ENCODE results near the gene RBM4B. TPM values are rescaled to one million over a fixed set of nuclear protein-coding genes. Genes with fewer than 3 reads are reported as not detected.
A peak's percentile ranks its signal among the peaks of the same experiment; 100 is the strongest.

The RBM4B gene
- total and polyA plus RNA-seq, 3 experiments from 2014 or later = 13.1 to 20.0 (median 19.5) TPM

DNA sequence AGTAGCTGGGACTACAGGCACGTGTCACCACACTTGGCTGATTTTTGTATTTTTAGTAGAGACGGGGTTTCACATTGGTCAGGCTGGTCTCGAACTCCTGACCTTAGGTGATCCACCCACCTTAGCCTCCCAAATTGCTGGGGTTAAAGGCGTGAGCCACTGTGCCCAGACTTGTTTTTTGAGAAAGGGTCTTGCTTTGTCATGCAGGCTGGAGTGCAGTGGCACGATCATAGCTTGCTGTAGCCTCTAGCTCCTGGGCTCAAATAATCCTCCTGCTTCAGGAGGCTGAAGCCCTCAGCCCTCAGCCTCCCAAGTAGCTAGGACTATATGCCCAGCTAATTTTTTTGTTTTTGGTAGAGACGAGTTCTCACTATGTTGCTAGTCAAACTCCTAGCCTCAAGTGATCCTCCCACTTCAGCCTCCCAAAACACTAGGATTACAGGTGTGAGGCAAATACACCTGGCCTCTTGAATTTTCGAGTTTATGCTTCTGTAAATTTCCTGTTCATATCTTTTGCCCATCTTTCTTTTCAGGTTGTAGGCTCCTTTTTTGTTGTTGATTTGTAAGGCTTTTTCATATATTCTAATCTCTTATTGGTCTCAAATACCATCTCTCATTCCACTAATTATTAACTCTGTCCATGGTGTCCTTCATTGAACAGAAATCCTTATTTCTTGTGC is 3.4 kb upstream of the RBM4B start:
- Histone ChIP-seq H3K36me3 (ENCODE audit: insufficient read depth, low read length) (no peaks in the 10 kb centered on the region), H3K27me3 (ENCODE audit: insufficient read depth, low read length, poor library complexity, severe bottlenecking) (no peaks in the 10 kb centered on the region), H3K4me3 (ENCODE audit: low read length) (no peak overlapping the region), H3K4me1 (ENCODE audit: insufficient read depth, low read length) (peaks cover 22% of the 10 kb centered on the region), H3K27ac (ENCODE audit: low read depth, low read length) (no peak overlapping the region), H3K9me3 (ENCODE audit: low read length) (no peaks in the 10 kb centered on the region)
- Mint-ChIP-seq H3K27ac (peak overlapping the region in 1 of 8 donors; percentile 22), H3K27me3 (no peaks in the 10 kb centered on the region), H3K9me3 (no peaks in the 10 kb centered on the region), H3K4me3 (peak overlapping the region in 1 of 7 donors; percentile 53), H3K36me3 (peaks cover 0 to 13% (median 3%) of the 10 kb centered on the region in 3 donors), H3K4me1 (peaks cover 18 to 25% (median 24%) of the 10 kb centered on the region in 3 donors)
- ChIA-PET POLR2A (interaction anchor here (0.6 to 0.9 kb wide), 2 partner anchors 8 to 103 kb away, joined by 3 read pairs; no protein-coding TSS in a partner anchor), CTCF (interaction anchor here (1.4 to 6.5 kb wide), 2 partner anchors 102 to 122 kb away, joined by 3 to 135 read pairs; no protein-coding TSS in a partner anchor)
- peak in 1 of 5 donors; percentile 27 for DNase-seq

DNA sequence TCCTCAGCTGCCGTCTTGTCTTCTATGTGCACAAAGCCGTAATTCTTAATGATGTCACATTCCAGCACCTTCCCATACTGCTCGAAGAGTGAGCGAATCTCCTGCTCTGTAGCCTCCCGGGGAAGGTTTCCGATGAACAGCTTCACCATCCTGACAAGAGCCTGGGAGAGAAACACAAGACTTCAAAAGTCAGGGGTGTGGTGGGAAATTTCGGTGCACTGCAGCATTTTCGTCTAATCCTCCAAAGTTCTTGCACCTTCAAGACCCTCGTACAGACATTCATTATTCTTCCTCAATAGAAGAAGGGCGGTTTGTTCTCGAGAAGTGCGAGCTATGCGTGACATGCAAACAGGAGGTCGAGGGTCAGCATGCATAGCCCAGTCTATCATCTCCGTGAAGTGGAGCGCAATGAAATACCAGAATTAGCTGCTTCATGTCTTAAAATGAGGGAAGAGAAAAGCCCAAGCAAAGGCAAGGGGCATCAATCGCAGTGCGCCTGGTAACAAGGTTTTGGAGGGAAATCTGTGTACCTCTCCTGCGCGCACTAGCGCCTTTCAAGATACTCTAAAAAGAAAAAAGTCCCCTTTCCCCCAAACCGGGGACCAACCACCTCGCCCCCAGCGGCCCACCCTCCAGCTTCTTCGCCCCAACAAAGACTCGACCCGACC is 622 bp downstream of the RBM4B start:
- DNase-seq = no peak
- ChIA-PET POLR2A (interaction anchor here (0.6 to 2.6 kb wide), 18 partner anchors 9 to 255 kb away, joined by 3 to 41 read pairs (median 8); partner anchors contain the start of genes ACTN3, CCDC87, CCS and DPP3), CTCF (interaction anchor here (0.6 to 6.5 kb wide), 23 partner anchors 9 to 273 kb away, joined by 3 to 135 read pairs (median 8); partner anchors contain the start of genes ACTN3, CCDC87, CCS and CTSF)
- H3K27ac ChIP-seq (ENCODE audit: low read depth, low read length) = peak overlapping the region; percentile 100
- Mint-ChIP-seq H3K27ac (peak overlapping the region; percentile 98 to 100 (median 100)), H3K4me3 (peak overlapping the region; percentile 90 to 99 (median 95)), H3K36me3 (peaks cover 0 to 18% (median 3%) of the 10 kb centered on the region in 3 donors), H3K4me1 (peaks cover 35 to 51% (median 43%) of the 10 kb centered on the region in 3 donors), H3K9me3 (no peaks in the 10 kb centered on the region), H3K27me3 (no peaks in the 10 kb centered on the region)
- H3K9me3 ChIP-seq (ENCODE audit: low read length) = no peaks in the 10 kb centered on the region
- H3K4me3 ChIP-seq (ENCODE audit: low read length) = peak overlapping the region; percentile 99
- peaks cover 43% of the 10 kb centered on the region for H3K4me1 ChIP-seq (ENCODE audit: insufficient read depth, low read length)
- no peaks in the 10 kb centered on the region for H3K36me3 ChIP-seq (ENCODE audit: insufficient read depth, low read length)
- no peaks in the 10 kb centered on the region for H3K27me3 ChIP-seq (ENCODE audit: insufficient read depth, low read length, poor library complexity, severe bottlenecking)

DNA sequence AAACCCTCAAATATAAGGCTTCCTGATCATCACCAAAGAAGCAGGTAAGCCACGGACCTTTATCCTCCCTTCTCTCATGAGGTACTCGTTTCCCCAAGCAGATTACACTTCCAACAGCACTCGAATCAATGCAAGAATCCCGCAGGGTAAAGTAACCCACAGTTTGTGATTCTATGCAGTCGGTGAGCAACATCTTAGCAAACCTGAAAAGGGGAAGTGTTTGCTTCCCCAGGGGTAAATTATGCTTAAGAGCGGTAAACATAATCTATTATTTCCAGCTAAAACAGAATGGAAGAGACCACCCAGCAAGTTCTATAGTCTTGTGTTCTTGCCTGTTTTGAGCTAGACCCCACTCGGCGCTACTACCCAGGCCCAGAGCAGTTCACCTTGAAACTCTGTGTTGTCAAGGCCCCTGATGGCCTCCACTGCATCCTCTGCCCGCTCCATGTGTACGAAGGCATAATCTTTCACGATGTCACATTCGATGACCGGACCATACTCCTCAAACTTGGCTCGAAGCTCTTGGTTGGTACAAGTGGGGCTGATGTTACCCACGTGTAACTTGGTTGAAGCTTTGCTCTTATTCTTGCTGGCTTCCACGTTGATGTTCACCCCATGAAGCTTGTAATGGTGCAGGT is 1.3 kb downstream of the RBM4B start:
- H3K27ac Mint-ChIP-seq = peak overlapping the region; percentile 31 to 100 (median 99)
- ChIA-PET POLR2A (interaction anchor here (0.6 to 2.6 kb wide), 8 partner anchors 8 to 916 kb away, joined by 3 to 41 read pairs (median 6); partner anchors contain the start of genes RBM14 and RBM4), CTCF (interaction anchor here (0.6 to 6.5 kb wide), 13 partner anchors 8 to 273 kb away, joined by 3 to 135 read pairs (median 11); partner anchors contain the start of genes CCDC87, CCS, MRPL11 and PELI3)
- H3K9me3 ChIP-seq (ENCODE audit: low read length) = no peaks in the 10 kb centered on the region
- peaks cover 43% of the 10 kb centered on the region for H3K4me1 ChIP-seq (ENCODE audit: insufficient read depth, low read length)
- H3K36me3 Mint-ChIP-seq = peaks cover 0 to 18% (median 3%) of the 10 kb centered on the region in 3 donors
- DNase-seq = peak in 1 of 5 donors; percentile 26
- H3K4me1 Mint-ChIP-seq = peaks cover 37 to 51% (median 43%) of the 10 kb centered on the region in 3 donors
- H3K27ac ChIP-seq (ENCODE audit: low read depth, low read length) = no peak overlapping the region
- H3K4me3 Mint-ChIP-seq = peak overlapping the region; percentile 90 to 99 (median 95)
- no peaks in the 10 kb centered on the region for H3K27me3 ChIP-seq (ENCODE audit: insufficient read depth, low read length, poor library complexity, severe bottlenecking)
- H3K9me3 Mint-ChIP-seq = no peaks in the 10 kb centered on the region
- H3K36me3 ChIP-seq (ENCODE audit: insufficient read depth, low read length) = no peaks in the 10 kb centered on the region
- no peaks in the 10 kb centered on the region for H3K27me3 Mint-ChIP-seq
- peak overlapping the region; percentile 99 for H3K4me3 ChIP-seq (ENCODE audit: low read length)

DNA sequence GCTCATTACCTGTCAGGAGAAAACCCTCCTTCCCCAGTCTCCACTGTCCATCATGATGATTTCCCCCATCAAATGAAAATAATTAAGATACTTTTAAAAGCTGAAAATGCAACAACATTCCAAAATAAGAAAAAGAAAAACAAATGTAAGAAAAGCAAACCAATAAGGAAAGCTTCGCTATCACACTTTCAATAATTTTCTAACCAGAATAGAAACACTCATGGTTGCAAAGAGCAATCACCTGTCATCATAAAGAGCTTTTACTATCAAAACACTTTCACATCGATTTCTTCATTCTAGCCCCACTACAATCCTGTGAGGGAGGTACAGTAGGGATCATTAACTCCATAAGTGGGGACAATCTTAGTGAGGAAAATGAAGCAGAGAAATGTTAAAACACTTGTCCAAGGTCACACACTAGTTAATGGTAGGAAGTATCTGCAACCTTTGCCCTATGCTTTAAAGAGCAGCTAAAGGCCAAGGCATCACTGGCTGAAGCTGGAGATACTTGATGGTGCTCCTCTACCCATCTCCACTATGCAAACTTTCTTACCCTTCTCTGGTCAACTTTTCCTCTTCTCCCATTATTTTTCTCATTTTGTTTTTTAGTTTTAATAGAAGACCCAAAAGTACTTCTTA is 2.6 kb downstream of the RBM4B start:
- H3K36me3 ChIP-seq (ENCODE audit: insufficient read depth, low read length) = no peaks in the 10 kb centered on the region
- no peaks in the 10 kb centered on the region for H3K27me3 ChIP-seq (ENCODE audit: insufficient read depth, low read length, poor library complexity, severe bottlenecking)
- peaks cover 43% of the 10 kb centered on the region for H3K4me1 ChIP-seq (ENCODE audit: insufficient read depth, low read length)
- peaks cover 44 to 61% (median 48%) of the 10 kb centered on the region in 3 donors for H3K4me1 Mint-ChIP-seq
- DNase-seq = no peak
- no peak overlapping the region for H3K4me3 ChIP-seq (ENCODE audit: low read length)
- peak overlapping the region in 5 of 7 donors; percentile 3 to 25 (median 16) for H3K4me3 Mint-ChIP-seq
- peak overlapping the region; percentile 3 to 98 (median 53) for H3K27ac Mint-ChIP-seq
- POLR2A ChIA-PET = interaction anchor here (1.4 kb wide), 1 partner anchor 37 kb away, joined by 5 read pairs; the partner anchor contains the start of gene RBM4
- no peaks in the 10 kb centered on the region for H3K9me3 ChIP-seq (ENCODE audit: low read length)
- peaks cover 0 to 25% (median 3%) of the 10 kb centered on the region in 3 donors for H3K36me3 Mint-ChIP-seq
- H3K27ac ChIP-seq (ENCODE audit: low read depth, low read length) = no peak overlapping the region
- H3K27me3 Mint-ChIP-seq = no peaks in the 10 kb centered on the region
- CTCF ChIA-PET = interaction anchor here (0.5 to 1.0 kb wide), 2 partner anchors 97 to 352 kb away, joined by 3 read pairs; no protein-coding TSS in a partner anchor
- H3K9me3 Mint-ChIP-seq = no peaks in the 10 kb centered on the region

DNA sequence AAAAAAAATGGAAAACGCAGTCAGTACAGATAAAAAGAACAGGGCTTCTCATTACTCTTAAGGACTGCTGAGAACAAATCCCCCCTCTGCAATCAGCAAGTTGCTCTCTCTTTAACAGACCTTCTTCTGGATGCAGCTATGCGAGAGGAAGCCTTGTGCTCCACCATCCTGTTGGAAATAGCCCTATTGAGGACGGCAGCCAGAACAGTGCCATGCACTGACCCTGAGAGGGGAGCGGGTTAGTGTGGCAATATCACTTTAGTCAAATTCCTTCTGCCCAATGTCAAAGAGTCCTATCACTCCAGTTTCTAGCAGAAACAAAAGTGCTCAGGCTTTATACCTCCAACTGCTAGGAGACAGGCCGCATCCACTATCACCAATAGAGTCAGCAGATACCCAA is 6.9 kb downstream of the RBM4B start:
- Histone ChIP-seq H3K36me3 (ENCODE audit: insufficient read depth, low read length) (peaks cover 21% of the 10 kb centered on the region), H3K4me3 (ENCODE audit: low read length) (no peak overlapping the region), H3K27ac (ENCODE audit: low read depth, low read length) (no peak overlapping the region), H3K9me3 (ENCODE audit: low read length) (no peaks in the 10 kb centered on the region), H3K27me3 (ENCODE audit: insufficient read depth, low read length, poor library complexity, severe bottlenecking) (no peaks in the 10 kb centered on the region), H3K4me1 (ENCODE audit: insufficient read depth, low read length) (peaks cover 18% of the 10 kb centered on the region)
- POLR2A ChIA-PET = no interaction called here
- Mint-ChIP-seq H3K9me3 (no peaks in the 10 kb centered on the region), H3K27me3 (no peaks in the 10 kb centered on the region), H3K27ac (peak overlapping the region in 6 of 8 donors; percentile 11 to 92 (median 52)), H3K4me3 (no peak overlapping the region), H3K36me3 (peaks cover 0 to 48% (median 3%) of the 10 kb centered on the region in 3 donors), H3K4me1 (peaks cover 39 to 69% (median 46%) of the 10 kb centered on the region in 3 donors)
- CTCF ChIA-PET = no interaction called here
- no peak for DNase-seq

DNA sequence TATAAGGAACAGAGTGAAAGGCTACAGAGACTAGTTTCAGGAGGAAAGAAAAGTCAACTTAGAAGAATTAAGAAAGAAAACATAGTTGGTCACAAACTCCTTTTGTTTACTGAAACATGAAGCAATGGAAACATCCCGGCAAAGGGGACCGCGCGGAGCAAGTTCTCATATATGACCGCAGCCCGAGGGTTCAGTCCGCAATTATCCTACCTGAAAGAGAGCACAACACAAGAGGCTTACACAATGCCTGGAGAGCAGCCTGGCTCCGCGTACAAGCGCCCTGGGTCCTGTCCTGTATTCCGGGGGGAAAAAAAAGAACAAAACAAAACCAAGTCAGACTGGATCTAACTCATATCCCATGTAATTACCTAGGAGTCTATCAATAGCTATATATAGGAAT is 12.3 kb downstream of the RBM4B start:
- Histone ChIP-seq H3K4me3 (ENCODE audit: low read length) (no peak overlapping the region), H3K27me3 (ENCODE audit: insufficient read depth, low read length, poor library complexity, severe bottlenecking) (no peaks in the 10 kb centered on the region), H3K27ac (ENCODE audit: low read depth, low read length) (no peak overlapping the region), H3K4me1 (ENCODE audit: insufficient read depth, low read length) (no peaks in the 10 kb centered on the region), H3K9me3 (ENCODE audit: low read length) (no peaks in the 10 kb centered on the region), H3K36me3 (ENCODE audit: insufficient read depth, low read length) (peaks cover 36% of the 10 kb centered on the region)
- H3K9me3 Mint-ChIP-seq = no peaks in the 10 kb centered on the region
- no peak for DNase-seq
- H3K4me3 Mint-ChIP-seq = no peak overlapping the region
- H3K36me3 Mint-ChIP-seq = peaks cover 0 to 77% (median 11%) of the 10 kb centered on the region in 3 donors
- H3K4me1 Mint-ChIP-seq = peaks cover 25 to 63% (median 38%) of the 10 kb centered on the region in 3 donors
- CTCF ChIA-PET = interaction anchor here (0.7 to 1.8 kb wide), 4 partner anchors 12 to 27 kb away, joined by 3 to 7 read pairs (median 3); partner anchors contain the start of genes RBM4 and RBM4B
- POLR2A ChIA-PET = no interaction called here
- H3K27me3 Mint-ChIP-seq = no peaks in the 10 kb centered on the region
- peak overlapping the region in 4 of 8 donors; percentile 26 to 59 (median 42) for H3K27ac Mint-ChIP-seq

DNA sequence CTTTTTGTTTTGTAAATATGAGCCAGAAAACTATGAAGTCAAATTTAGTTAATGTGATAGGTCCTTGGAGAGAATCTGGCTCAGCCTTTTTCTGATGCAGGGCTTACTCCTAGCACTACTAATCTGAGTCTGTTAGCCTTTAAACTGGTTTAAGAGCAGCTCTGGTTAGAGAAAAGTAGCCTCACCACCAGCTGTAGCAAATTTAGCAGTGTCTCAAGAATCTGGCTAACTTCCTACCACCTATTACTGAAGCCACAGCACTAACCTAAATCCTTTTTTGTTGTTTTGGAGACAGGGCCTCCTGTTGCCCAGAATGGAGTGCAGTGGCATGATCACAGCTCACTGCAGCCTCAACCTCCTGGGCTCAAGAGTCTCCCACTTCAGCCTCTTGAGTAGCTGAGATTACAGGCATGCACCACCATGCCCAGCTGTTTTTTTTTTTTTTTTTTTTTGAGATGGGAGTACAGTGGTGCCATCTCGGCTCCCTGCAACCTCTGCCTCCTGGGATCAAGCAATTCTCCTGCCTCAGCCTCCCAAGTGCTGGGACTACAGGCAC is 13.9 kb downstream of the RBM4B start:
- Mint-ChIP-seq H3K36me3 (peaks cover 0 to 75% (median 7%) of the 10 kb centered on the region in 3 donors), H3K4me3 (no peak overlapping the region), H3K9me3 (no peaks in the 10 kb centered on the region), H3K27ac (peak overlapping the region in 2 of 8 donors; percentile 17 to 64), H3K4me1 (peaks cover 20 to 59% (median 42%) of the 10 kb centered on the region in 3 donors), H3K27me3 (peaks cover 0 to 2% of the 10 kb centered on the region in 2 donors)
- Histone ChIP-seq H3K4me3 (ENCODE audit: low read length) (no peak overlapping the region), H3K4me1 (ENCODE audit: insufficient read depth, low read length) (no peaks in the 10 kb centered on the region), H3K27me3 (ENCODE audit: insufficient read depth, low read length, poor library complexity, severe bottlenecking) (no peaks in the 10 kb centered on the region), H3K27ac (ENCODE audit: low read depth, low read length) (no peak overlapping the region), H3K9me3 (ENCODE audit: low read length) (no peaks in the 10 kb centered on the region), H3K36me3 (ENCODE audit: insufficient read depth, low read length) (peaks cover 45% of the 10 kb centered on the region)
- CTCF ChIA-PET = interaction anchor here (1.4 to 1.8 kb wide), 3 partner anchors 14 to 44 kb away, joined by 3 to 7 read pairs (median 4); partner anchors contain the start of gene RBM4B
- POLR2A ChIA-PET = interaction anchor here (0.6 kb wide), 1 partner anchor 8 kb away, joined by 4 read pairs; no protein-coding TSS in a partner anchor
- DNase-seq = no peak
